HG03439 (cell line): ENCODE data around the gene PIGN.

Experiments used
- ATAC-seq: cut with Tn5 transposase; IDR thresholded peaks from one replicate; pipeline ENCODE4 v1.9.1; 2021; ENCODE audit warnings: mild to moderate bottlenecking, moderate library complexity; ENCODE audit not compliant: unreplicated experiment

PIGN gene

GRCh38 chr18:62023536-62023935 is 163.3 kb downstream of the PIGN start:
- no peak for ATAC-seq

GRCh38 chr18:62018759-62019041 is 168.2 kb downstream of the PIGN start:
- no peak for ATAC-seq

GRCh38 chr18:62018034-62018758 is 168.7 kb downstream of the PIGN start:
- ATAC-seq = no peak

GRCh38 chr18:62017618-62018017 is 169.2 kb downstream of the PIGN start:
- ATAC-seq = no peak

- no peak for ATAC-seq
These were observed 175.4 kb downstream of the PIGN start for GRCh38 chr18:62011416-62011815.

- ATAC-seq = no peak
These were observed 177.3 kb downstream of the PIGN start for GRCh38 chr18:62009521-62009920.

GRCh38 chr18:62001396-62001795 is 185.5 kb downstream of the PIGN start:
- ATAC-seq = no peak

- ATAC-seq = no peak
These were observed 187.9 kb downstream of the PIGN start for GRCh38 chr18:61998957-61999356.

GRCh38 chr18:61998335-61998734 is 188.5 kb downstream of the PIGN start:
- no peak for ATAC-seq

- no peak for ATAC-seq
These were observed 191.2 kb downstream of the PIGN start for GRCh38 chr18:61995618-61996017.

- no peak for ATAC-seq
These were observed 193.0 kb downstream of the PIGN start for GRCh38 chr18:61993831-61994230.

- no peak for ATAC-seq
These were observed 193.9 kb downstream of the PIGN start for GRCh38 chr18:61992923-61993322.

GRCh38 chr18:61992285-61992684 is 194.6 kb downstream of the PIGN start:
- no peak for ATAC-seq

GRCh38 chr18:61991836-61992235 is 195.0 kb downstream of the PIGN start:
- no peak for ATAC-seq

GRCh38 chr18:61991201-61991600 is 195.7 kb downstream of the PIGN start:
- no peak for ATAC-seq
